Spleen (tissue), 7 donors: ENCODE results near the gene OR2T10.
"Not testable (repeated sequence)": the region's sequence is repeated elsewhere in the genome, so short reads cannot be mapped to it uniquely, and the experiment has no call there.

Experiments
- POLR2A ChIP-seq, 3 donors: fragments of 450-650 bp; IDR thresholded peaks; one replicate each; pipeline ENCODE4 v1.5.1; 2017; ENCODE audit warnings: antibody characterized with exemption in 3 of 3, mild to moderate bottlenecking in 1 of 3
- POLR2AphosphoS5 ChIP-seq, 3 donors: sonication (generic); formaldehyde crosslinking; IDR thresholded peaks; one replicate each; pipeline ENCODE4 v1.5.1; 2017; ENCODE audit warnings: antibody characterized with exemption in 3 of 3
- TF ChIP-seq, protein P1 (sequence below), 11 experiments: fragments of 200-600 bp in 7 of 11; fragments of 450-650 bp in 4 of 11; sonication (generic) in 4 of 11; IDR thresholded peaks in 8 of 11; conservative IDR thresholded peaks in 3 of 11; 1 replicate in 7 of 11; 2 replicates in 4 of 11; pipeline versions ENCODE4 v1.4.0 to v1.8.0; 2016 to 2021; ENCODE audit warnings: antibody characterized with exemption in 11 of 11, inconsistent platforms in 4 of 11, mild to moderate bottlenecking in 1 of 11
- donor health status: DM: no; HTN: no; CAD: no; lungs with moderate emphysema.
- donor health status: DM: no; HTN: no; CAD: no.
- donor health status: DM: no; HTN: no; CAD: no.

DNA sequence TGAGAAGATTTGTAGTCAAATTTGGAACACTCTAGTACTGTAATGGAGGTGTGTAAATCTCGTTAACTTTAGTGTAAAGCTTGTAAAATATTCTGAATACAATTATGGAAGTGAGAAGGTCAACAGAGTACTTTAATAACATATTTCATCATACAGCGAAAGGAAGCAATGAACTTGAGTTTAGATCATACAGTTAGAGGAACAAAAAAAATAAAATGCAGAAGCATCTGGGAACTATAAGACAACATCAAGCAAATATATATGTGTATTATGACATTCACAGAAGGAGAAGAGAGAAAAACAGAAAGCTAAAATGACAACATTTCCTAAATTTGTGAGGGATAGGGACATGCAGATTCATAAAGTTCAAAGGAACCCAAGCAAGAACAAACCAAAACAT lies 28.5 kb downstream of the OR2T10 start:
- TF ChIP-seq, protein P1, sequence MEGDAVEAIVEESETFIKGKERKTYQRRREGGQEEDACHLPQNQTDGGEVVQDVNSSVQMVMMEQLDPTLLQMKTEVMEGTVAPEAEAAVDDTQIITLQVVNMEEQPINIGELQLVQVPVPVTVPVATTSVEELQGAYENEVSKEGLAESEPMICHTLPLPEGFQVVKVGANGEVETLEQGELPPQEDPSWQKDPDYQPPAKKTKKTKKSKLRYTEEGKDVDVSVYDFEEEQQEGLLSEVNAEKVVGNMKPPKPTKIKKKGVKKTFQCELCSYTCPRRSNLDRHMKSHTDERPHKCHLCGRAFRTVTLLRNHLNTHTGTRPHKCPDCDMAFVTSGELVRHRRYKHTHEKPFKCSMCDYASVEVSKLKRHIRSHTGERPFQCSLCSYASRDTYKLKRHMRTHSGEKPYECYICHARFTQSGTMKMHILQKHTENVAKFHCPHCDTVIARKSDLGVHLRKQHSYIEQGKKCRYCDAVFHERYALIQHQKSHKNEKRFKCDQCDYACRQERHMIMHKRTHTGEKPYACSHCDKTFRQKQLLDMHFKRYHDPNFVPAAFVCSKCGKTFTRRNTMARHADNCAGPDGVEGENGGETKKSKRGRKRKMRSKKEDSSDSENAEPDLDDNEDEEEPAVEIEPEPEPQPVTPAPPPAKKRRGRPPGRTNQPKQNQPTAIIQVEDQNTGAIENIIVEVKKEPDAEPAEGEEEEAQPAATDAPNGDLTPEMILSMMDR (IDR thresholded peaks at IDR 0.05 in 8 of 11, conservative IDR thresholded peaks at IDR 0.05 in 3 of 11), result not testable (repeated sequence)
- not testable (repeated sequence) for TF ChIP-seq POLR2A, POLR2AphosphoS5 (IDR thresholded peaks at IDR 0.05)
